Endodermal cell (in vitro differentiated cells): ENCODE results near the gene SLC22A14. TPM values are rescaled to one million over a fixed set of nuclear protein-coding genes. Genes with fewer than 3 reads are reported as not detected.

ENCODE experiments used
- DNase-seq: peaks from one replicate; pipeline ENCODE4 v3.0.0-alpha.2; 2017
- H3K27ac ChIP-seq: 2 replicates; pipeline ENCODE4 v1.5.1; 2013; ENCODE audit warnings: mild to moderate bottlenecking, low read depth, low read length, moderate library complexity
- H3K27me3 ChIP-seq: 2 replicates; pipeline ENCODE4 v1.6.1; 2013; ENCODE audit warnings: mild to moderate bottlenecking, low read length, moderate library complexity; ENCODE audit not compliant: insufficient read depth, control insufficient read depth, poor library complexity, severe bottlenecking
- H3K36me3 ChIP-seq: 2 replicates; pipeline ENCODE4 v1.7.0; 2013; ENCODE audit warnings: mild to moderate bottlenecking, low read length, moderate library complexity; ENCODE audit not compliant: control insufficient read depth, insufficient read depth
- H3K4me1 ChIP-seq: one replicate; pipeline ENCODE4 v1.7.0; 2013; ENCODE audit warnings: low read length; ENCODE audit not compliant: control insufficient read depth, insufficient read depth
- H3K4me3 ChIP-seq: 2 replicates; pipeline ENCODE4 v1.5.1; 2013; ENCODE audit warnings: mild to moderate bottlenecking, low read length, moderate library complexity
- H3K9ac ChIP-seq: 2 replicates; pipeline ENCODE4 v1.6.1; 2013; ENCODE audit warnings: mild to moderate bottlenecking, low read length, moderate library complexity; ENCODE audit not compliant: poor library complexity, severe bottlenecking; ENCODE audit errors: extremely low read depth
- H3K9me3 ChIP-seq: 2 replicates; pipeline ENCODE4 v1.6.1; 2013; ENCODE audit warnings: mild to moderate bottlenecking, low read length, moderate library complexity; ENCODE audit not compliant: control insufficient read depth
- H3K27ac Mint-ChIP-seq: 2 replicates; pipeline ENCODE4 v1.8.0; 2020; ENCODE audit warnings: mixed read lengths
- H3K27me3 Mint-ChIP-seq: 2 replicates; pipeline ENCODE4 v1.8.0; 2021; ENCODE audit warnings: mild to moderate bottlenecking, mixed read lengths; ENCODE audit not compliant: insufficient read depth
- H3K36me3 Mint-ChIP-seq: 2 replicates; pipeline ENCODE4 v1.8.0; 2020; ENCODE audit warnings: low read depth, mixed read lengths
- H3K4me1 Mint-ChIP-seq: 2 replicates; pipeline ENCODE4 v1.8.0; 2020; ENCODE audit warnings: mixed read lengths
- H3K4me3 Mint-ChIP-seq: 2 replicates; pipeline ENCODE4 v1.8.0; 2020; ENCODE audit warnings: mild to moderate bottlenecking, moderate library complexity, mixed read lengths
- H3K9me3 Mint-ChIP-seq: 2 replicates; pipeline ENCODE4 v1.8.0; 2020; ENCODE audit warnings: mild to moderate bottlenecking, mixed read lengths
- CTCF ChIP-seq: fragments of 200-600 bp; sonication (generic); conservative IDR thresholded peaks from 2 replicates; pipeline ENCODE4 v1.5.0; 2021; ENCODE audit warnings: antibody characterized with exemption, mild to moderate bottlenecking
- WGBS, 2 experiments: methylation state at CpG; one replicate each; pipeline versions ENCODE4 v1.1.5 to v1.1.7; 2013; ENCODE audit warnings: missing lambda C conversion rate in 2 of 2, mixed read lengths in 1 of 2; ENCODE audit not compliant: insufficient coverage in 1 of 2, insufficient read length in 1 of 2; 5-methylcytosine and 5-hydroxymethylcytosine counted together
- total RNA-seq, 2 donors: library from RNA; stranded (reverse); fragmentation: NEBNext Ultra II Directional in 1 of 2; extraction: Animal tissue kit (Norgen Biotek cat#: 25700) in 1 of 2; gene quantifications; 2 replicates in 1 of 2; 3 replicates in 1 of 2; pipeline ENCODE4 v1.2.1, GENCODE V29; 2021

The SLC22A14 gene
- total RNA-seq, 2 donors from 2014 or later = 0.20 TPM; not detected in 1

DNA sequence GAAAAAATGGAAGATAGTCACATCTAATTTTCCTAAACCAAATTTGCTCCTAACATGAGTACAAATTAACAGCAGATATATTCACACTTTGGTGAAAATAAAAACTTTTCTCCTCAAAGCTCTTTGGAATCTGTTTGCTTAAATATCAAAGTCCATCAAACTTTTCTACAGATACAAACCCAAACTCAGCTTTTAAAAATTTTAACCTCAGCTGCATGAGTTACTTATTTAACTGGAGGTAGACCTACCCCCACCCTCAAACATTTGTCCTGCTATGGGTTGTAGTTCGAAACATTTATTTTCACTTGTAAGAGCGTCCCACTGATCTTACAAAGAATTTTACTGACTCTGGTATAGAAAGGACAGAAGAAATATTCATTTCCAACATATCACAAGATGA lies 55.6 kb downstream of the SLC22A14 start:
- Mint-ChIP-seq H3K4me1 (no peaks in the 10 kb centered on the region), H3K36me3 (no peaks in the 10 kb centered on the region), H3K27me3 (peaks cover 7% of the 10 kb centered on the region), H3K9me3 (no peaks in the 10 kb centered on the region), H3K4me3 (no peak overlapping the region), H3K27ac (no peak overlapping the region)
- 100% methylated on average over 2 of the region's 2 CpGs; no CpG with 5 or more reads in 1 of the 2 experiments for WGBS, 2 experiments
- no peak for TF ChIP-seq CTCF
- Histone ChIP-seq H3K9ac (no peak overlapping the region), H3K27ac (no peak overlapping the region), H3K4me1 (no peaks in the 10 kb centered on the region), H3K36me3 (no peaks in the 10 kb centered on the region), H3K27me3 (no peaks in the 10 kb centered on the region), H3K4me3 (no peak overlapping the region), H3K9me3 (peaks cover 6% of the 10 kb centered on the region)
- DNase-seq = no peak

GRCh38 chr3:38343797-38344594 lies 61.9 kb downstream of the SLC22A14 start:
- H3K4me3 ChIP-seq = no peak overlapping the region
- no peaks in the 10 kb centered on the region for H3K36me3 ChIP-seq
- no peak overlapping the region for H3K27ac ChIP-seq
- peaks cover 8% of the 10 kb centered on the region for H3K27me3 ChIP-seq
- H3K27ac Mint-ChIP-seq = no peak overlapping the region
- no peak for TF ChIP-seq CTCF
- H3K9me3 Mint-ChIP-seq = peaks cover 9% of the 10 kb centered on the region
- peaks cover 28% of the 10 kb centered on the region for H3K27me3 Mint-ChIP-seq
- DNase-seq = no peak
- WGBS, 2 experiments = 91 to 96% methylated on average over 2 to 3 of the region's 3 CpGs
- H3K4me1 ChIP-seq = no peaks in the 10 kb centered on the region
- H3K9ac ChIP-seq = no peak overlapping the region
- no peaks in the 10 kb centered on the region for H3K36me3 Mint-ChIP-seq
- H3K4me1 Mint-ChIP-seq = peaks cover 7% of the 10 kb centered on the region
- H3K9me3 ChIP-seq = peaks cover 21% of the 10 kb centered on the region
- no peak overlapping the region for H3K4me3 Mint-ChIP-seq

- Mint-ChIP-seq H3K4me1 (peaks cover 7% of the 10 kb centered on the region), H3K9me3 (peaks cover 9% of the 10 kb centered on the region), H3K27me3 (peaks cover 23% of the 10 kb centered on the region), H3K36me3 (no peaks in the 10 kb centered on the region), H3K27ac (no peak overlapping the region), H3K4me3 (peak overlapping the region; percentile 56)
- peaks cover 8% of the 10 kb centered on the region for H3K27me3 ChIP-seq
- H3K36me3 ChIP-seq = no peaks in the 10 kb centered on the region
- peak; percentile 55 for DNase-seq
- peak overlapping the region; percentile 79 for H3K4me3 ChIP-seq
- H3K9me3 ChIP-seq = peaks cover 17% of the 10 kb centered on the region
- H3K27ac ChIP-seq = no peak overlapping the region
- WGBS, 2 experiments = 47 to 100% methylated on average over 2 to 10 of the region's 10 CpGs
- no peak overlapping the region for H3K9ac ChIP-seq
- no peaks in the 10 kb centered on the region for H3K4me1 ChIP-seq
- TF ChIP-seq CTCF = no peak
These were observed 63.9 kb downstream of the SLC22A14 start for GRCh38 chr3:38345879-38346586.
